ENCODE measurements around the gene CCDC122. TPM values are rescaled to one million over a fixed set of nuclear protein-coding genes. Genes with fewer than 3 reads are reported as not detected.
A peak's percentile ranks its signal among the peaks of the same experiment; 100 is the strongest.

CCDC122 gene
- total RNA-seq, 1 experiment from 2014 or later = 5.8 TPM

GRCh38 chr13:43787997-43788396 is 91.5 kb downstream of the CCDC122 start:
- H3K4me3 ChIP-seq (replicated peaks in 1 of 2; ENCODE audit: low read depth in 1 of 2, low read length in 2 of 2) = peak overlapping the region; percentile 51 to 60
- H2AFZ ChIP-seq (ENCODE audit: low read depth, low read length, poor library complexity, severe bottlenecking) = no peak overlapping the region

GRCh38 chr13:43787518-43787891 is 92.0 kb downstream of the CCDC122 start:
- Histone ChIP-seq H3K4me2 (ENCODE audit: low read length) (peak overlapping the region; percentile 69), H3K27me3 (ENCODE audit: insufficient read depth, low read length) (peaks cover 10% of the 10 kb centered on the region; the same call in 1 of the 2 replicates), H2AFZ (ENCODE audit: low read depth, low read length, poor library complexity, severe bottlenecking) (no peak overlapping the region), H4K20me1 (ENCODE audit: insufficient read depth) (no peaks in the 10 kb centered on the region), H3K4me1 (ENCODE audit: control insufficient read depth in 1 of 2, insufficient read depth in 2 of 2, low read length in 2 of 2) (peaks cover 0 to 23% of the 10 kb centered on the region in 2 experiments; a peak in 2 of 4 replicates), H3K36me3 (ENCODE audit: control insufficient read depth in 1 of 2, insufficient read depth in 2 of 2, low read length in 2 of 2) (no peaks in the 10 kb centered on the region), H3K9me2 (ENCODE audit: insufficient read depth) (no peaks in the 10 kb centered on the region), H3K27ac (ENCODE audit: low read depth, low read length) (peak overlapping the region; percentile 63), H3K4me3 (replicated peaks in 1 of 2; ENCODE audit: low read depth in 1 of 2, low read length in 2 of 2) (peak overlapping the region; percentile 51 to 60), H3K9ac (ENCODE audit: low read length) (peak overlapping the region; percentile 60), H3K79me2 (ENCODE audit: insufficient read depth, low read length) (no peaks in the 10 kb centered on the region), H3K9me3 (ENCODE audit: control insufficient read depth in 1 of 2, insufficient read depth in 1 of 2, low read depth in 1 of 2, low read length in 2 of 2) (no peaks in the 10 kb centered on the region)
- CTCF ChIA-PET = no interaction called here
- intact Hi-C loops (cut with micrococcal nuclease) = no loop called here
- DNase-seq (ENCODE audit: low read depth, low spot score) = no peak
- TF ChIP-seq REST (IDR thresholded peaks at IDR 0.05; ENCODE audit: low read depth) = no peak
- TF ChIP-seq EGR1 (IDR thresholded peaks at IDR 0.05; ENCODE audit: low read depth) = no peak
- no peak for TF ChIP-seq SP1 (IDR thresholded peaks at IDR 0.05; ENCODE audit: low read depth)
- TF ChIP-seq FOSL1 (IDR thresholded peaks at IDR 0.05; ENCODE audit: low read depth) = no peak
- TF ChIP-seq YY1 (IDR thresholded peaks at IDR 0.05; ENCODE audit: extremely low read depth, insufficient replicate concordance, low read depth, low read length) = no peak
- no peak for TF ChIP-seq EZH2 (IDR thresholded peaks at IDR 0.05)
- no peak for TF ChIP-seq TCF7L2 (IDR thresholded peaks at IDR 0.05; ENCODE audit: borderline replicate concordance, extremely low read depth, insufficient read depth, insufficient read length)
- TF ChIP-seq SIN3A (IDR thresholded peaks at IDR 0.05; ENCODE audit: low read depth) = no peak
- no peak for TF ChIP-seq RAD21 (IDR thresholded peaks at IDR 0.05; ENCODE audit: low read depth)
- BruUV-seq (replicated peaks) = no TSS peak
- POLR2A ChIA-PET = no interaction called here
- RAD21 ChIA-PET (ENCODE audit: low non-redundant PET in 1 of 2, low total read pairs in 2 of 2, uncharacterized antibody in 2 of 2, unreplicated experiment in 2 of 2) = no interaction called here
- ATAC-seq = peak; percentile 35

More at GRCh38 chr13:43787997-43788396, 91.5 kb downstream of the CCDC122 start:
- CTCF ChIA-PET = interaction anchor here (2.7 kb wide), 1 partner anchor 17 kb away, joined by 8 read pairs; no protein-coding TSS in a partner anchor
- no TSS peak for BruUV-seq (replicated peaks)
- Histone ChIP-seq H3K9me3 (ENCODE audit: control insufficient read depth in 1 of 2, insufficient read depth in 1 of 2, low read depth in 1 of 2, low read length in 2 of 2) (no peaks in the 10 kb centered on the region), H4K20me1 (ENCODE audit: insufficient read depth) (no peaks in the 10 kb centered on the region), H3K79me2 (ENCODE audit: insufficient read depth, low read length) (no peaks in the 10 kb centered on the region), H3K27me3 (ENCODE audit: insufficient read depth, low read length) (peaks cover 10% of the 10 kb centered on the region; the same call in 1 of the 2 replicates), H3K9me2 (ENCODE audit: insufficient read depth) (no peaks in the 10 kb centered on the region), H3K4me2 (ENCODE audit: low read length) (peak overlapping the region; percentile 69), H3K9ac (ENCODE audit: low read length) (peak overlapping the region; percentile 60), H3K27ac (ENCODE audit: low read depth, low read length) (peak overlapping the region; percentile 63; the same call in 1 of the 2 replicates), H3K36me3 (ENCODE audit: control insufficient read depth in 1 of 2, insufficient read depth in 2 of 2, low read length in 2 of 2) (no peaks in the 10 kb centered on the region), H3K4me1 (ENCODE audit: control insufficient read depth in 1 of 2, insufficient read depth in 2 of 2, low read length in 2 of 2) (peaks cover 0 to 18% of the 10 kb centered on the region in 2 experiments; a peak in 1 of 4 replicates)
- RAD21 ChIA-PET (ENCODE audit: low non-redundant PET in 1 of 2, low total read pairs in 2 of 2, uncharacterized antibody in 2 of 2, unreplicated experiment in 2 of 2) = no interaction called here
- DNase-seq (ENCODE audit: low read depth, low spot score) = peak; percentile 18
- TF ChIP-seq RAD21 (IDR thresholded peaks at IDR 0.05; ENCODE audit: low read depth) (peak; percentile 50), SIN3A (IDR thresholded peaks at IDR 0.05; ENCODE audit: low read depth) (no peak), ELF1 (IDR thresholded peaks at IDR 0.05; ENCODE audit: borderline replicate concordance, low read depth) (no peak), CTCF (IDR thresholded peaks at IDR 0.05 in 2 of 3, conservative IDR thresholded peaks at IDR 0.05 in 1 of 3; ENCODE audit: borderline replicate concordance in 1 of 3, insufficient read depth in 1 of 3, low read depth in 2 of 3, low read length in 2 of 3) (peak; percentile 15 to 50 (median 44); a peak in 4 of 6 replicates)
- ATAC-seq = peak; percentile 24
- intact Hi-C loops (cut with micrococcal nuclease) = no loop called here
- POLR2A ChIA-PET = no interaction called here

Data from HCT116 (cell line).